ENCODE data around the gene KCNK3.

DNA sequence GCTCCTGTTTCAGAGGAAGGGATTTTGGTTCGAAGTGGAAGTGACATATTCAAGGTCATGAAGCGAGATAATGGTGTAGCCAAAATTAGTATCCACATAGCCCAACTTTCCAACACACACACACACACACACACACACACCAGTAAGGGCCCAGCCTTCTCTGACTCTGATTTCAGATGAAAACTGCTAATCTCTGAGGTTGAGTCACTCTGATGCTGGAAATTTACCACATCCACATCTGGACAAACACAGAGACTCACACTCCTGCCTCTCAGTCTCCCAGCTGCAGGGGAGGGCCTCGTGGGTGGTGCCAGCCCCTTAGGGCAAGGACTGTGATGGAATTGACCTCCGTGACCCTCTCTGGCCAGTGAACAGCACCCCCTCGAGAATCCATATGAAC lies 42.6 kb downstream of the KCNK3 start:
- TF ChIP-seq, protein P1, sequence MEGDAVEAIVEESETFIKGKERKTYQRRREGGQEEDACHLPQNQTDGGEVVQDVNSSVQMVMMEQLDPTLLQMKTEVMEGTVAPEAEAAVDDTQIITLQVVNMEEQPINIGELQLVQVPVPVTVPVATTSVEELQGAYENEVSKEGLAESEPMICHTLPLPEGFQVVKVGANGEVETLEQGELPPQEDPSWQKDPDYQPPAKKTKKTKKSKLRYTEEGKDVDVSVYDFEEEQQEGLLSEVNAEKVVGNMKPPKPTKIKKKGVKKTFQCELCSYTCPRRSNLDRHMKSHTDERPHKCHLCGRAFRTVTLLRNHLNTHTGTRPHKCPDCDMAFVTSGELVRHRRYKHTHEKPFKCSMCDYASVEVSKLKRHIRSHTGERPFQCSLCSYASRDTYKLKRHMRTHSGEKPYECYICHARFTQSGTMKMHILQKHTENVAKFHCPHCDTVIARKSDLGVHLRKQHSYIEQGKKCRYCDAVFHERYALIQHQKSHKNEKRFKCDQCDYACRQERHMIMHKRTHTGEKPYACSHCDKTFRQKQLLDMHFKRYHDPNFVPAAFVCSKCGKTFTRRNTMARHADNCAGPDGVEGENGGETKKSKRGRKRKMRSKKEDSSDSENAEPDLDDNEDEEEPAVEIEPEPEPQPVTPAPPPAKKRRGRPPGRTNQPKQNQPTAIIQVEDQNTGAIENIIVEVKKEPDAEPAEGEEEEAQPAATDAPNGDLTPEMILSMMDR (IDR thresholded peaks at IDR 0.05) = no peak
- no peak for TF ChIP-seq POLR2A (IDR thresholded peaks at IDR 0.05)
